H7 (cell line): ENCODE measurements around the gene CPN2. TPM values are rescaled to one million over a fixed set of nuclear protein-coding genes. Genes with fewer than 3 reads are reported as not detected.

ENCODE experiments used
- DNase-seq: peaks from one replicate; pipeline ENCODE4 v3.0.0; 2012
- H3K27me3 ChIP-seq: 2 replicates; pipeline ENCODE4 v1.6.0; 2011; ENCODE audit warnings: mild to moderate bottlenecking, low read length; ENCODE audit not compliant: control insufficient read depth, insufficient read depth
- H3K36me3 ChIP-seq: replicated peaks from 2 replicates; pipeline ENCODE4 v1.5.1; 2011; ENCODE audit warnings: low read length; ENCODE audit not compliant: control insufficient read depth, insufficient read depth
- H3K4me3 ChIP-seq: 2 replicates; pipeline ENCODE4 v1.5.1; 2011; ENCODE audit warnings: low read depth, mild to moderate bottlenecking, control low read depth, low read length, moderate library complexity; ENCODE audit not compliant: insufficient read depth
- total RNA-seq: library from RNA; depleted of rRNA; stranded (reverse); fragments of >200 nt; shearing (Covaris generic); gene quantifications from 2 replicates; pipeline ENCODE4 v1.2.3, GENCODE V29; 2014; rRNA removed

The CPN2 gene, protein sequence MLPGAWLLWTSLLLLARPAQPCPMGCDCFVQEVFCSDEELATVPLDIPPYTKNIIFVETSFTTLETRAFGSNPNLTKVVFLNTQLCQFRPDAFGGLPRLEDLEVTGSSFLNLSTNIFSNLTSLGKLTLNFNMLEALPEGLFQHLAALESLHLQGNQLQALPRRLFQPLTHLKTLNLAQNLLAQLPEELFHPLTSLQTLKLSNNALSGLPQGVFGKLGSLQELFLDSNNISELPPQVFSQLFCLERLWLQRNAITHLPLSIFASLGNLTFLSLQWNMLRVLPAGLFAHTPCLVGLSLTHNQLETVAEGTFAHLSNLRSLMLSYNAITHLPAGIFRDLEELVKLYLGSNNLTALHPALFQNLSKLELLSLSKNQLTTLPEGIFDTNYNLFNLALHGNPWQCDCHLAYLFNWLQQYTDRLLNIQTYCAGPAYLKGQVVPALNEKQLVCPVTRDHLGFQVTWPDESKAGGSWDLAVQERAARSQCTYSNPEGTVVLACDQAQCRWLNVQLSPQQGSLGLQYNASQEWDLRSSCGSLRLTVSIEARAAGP
- total RNA-seq, result 0.21 TPM in 1 of 2 replicates, not detected in the other

DNA sequence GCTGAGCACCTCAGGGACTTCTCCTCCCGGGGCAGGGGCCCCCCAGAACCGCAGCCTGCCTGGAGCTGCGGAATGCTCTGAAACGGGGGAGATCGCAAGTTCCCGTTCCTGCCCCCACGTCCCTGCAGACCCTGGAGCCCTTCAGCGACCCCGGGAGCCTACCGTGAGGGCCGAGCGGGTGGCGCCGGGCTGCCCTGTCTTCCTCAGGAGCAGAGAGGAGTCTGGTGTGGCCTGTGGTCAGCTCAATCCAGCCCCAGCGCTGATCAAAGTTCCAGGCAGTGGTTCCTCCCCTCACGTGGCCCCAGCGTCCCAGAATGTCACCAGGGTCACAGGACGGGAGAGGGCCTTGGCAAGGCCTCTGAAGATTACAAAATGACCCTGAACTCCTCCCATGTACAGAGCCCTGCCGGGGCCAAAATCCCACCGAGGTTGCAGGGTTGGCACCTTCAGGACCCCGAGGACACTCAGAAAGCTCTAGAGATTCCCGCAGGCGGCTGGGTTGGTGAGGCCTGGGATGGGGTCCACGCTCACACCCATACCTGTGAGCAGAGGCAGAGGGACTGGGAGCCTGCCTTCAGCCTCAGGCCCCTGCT lies at the start of gene CPN2:
CPN2 (minus strand) TSS at position 249 of the 593 bp plus-strand sequence. CDS start 8,626 bp downstream, outside the sequence.
- DNase-seq, result no peak
- H3K27me3 ChIP-seq, result no peaks in the 10 kb centered on the region
- H3K36me3 ChIP-seq, result no peaks in the 10 kb centered on the region
- H3K4me3 ChIP-seq, result no peak within 1 kb of the TSS

DNA sequence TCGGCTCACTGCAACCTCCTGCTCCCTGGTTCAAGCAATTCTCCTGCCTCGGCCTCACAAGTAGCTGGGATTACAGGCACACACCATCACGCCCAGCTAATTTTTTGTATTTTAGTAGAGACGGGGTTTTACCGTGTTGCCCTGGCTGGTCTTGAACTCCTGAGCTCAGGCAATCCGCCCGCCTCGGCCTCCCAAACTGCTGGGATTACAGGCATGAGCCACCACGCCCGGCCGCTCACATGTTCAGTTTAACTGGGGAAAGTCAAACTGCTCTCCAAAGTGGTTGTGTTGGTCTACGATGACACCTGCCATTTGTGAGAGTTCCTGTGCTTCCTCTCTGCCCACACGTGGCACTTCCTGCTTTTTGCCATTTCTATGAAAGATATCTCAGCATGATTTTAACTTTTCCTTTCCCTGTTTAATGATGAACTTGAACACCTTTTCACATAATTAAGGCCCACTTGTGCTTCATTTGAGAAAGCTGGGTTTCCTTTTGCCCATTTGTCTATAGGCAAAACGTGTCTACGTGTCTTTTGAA lies 48.8 kb upstream of the CPN2 start:
- Histone ChIP-seq H3K27me3 (peaks cover 6% of the 10 kb centered on the region; the same call in 1 of the 2 replicates), H3K4me3 (no peak overlapping the region), H3K36me3 (no peaks in the 10 kb centered on the region)
- DNase-seq, result no peak

DNA sequence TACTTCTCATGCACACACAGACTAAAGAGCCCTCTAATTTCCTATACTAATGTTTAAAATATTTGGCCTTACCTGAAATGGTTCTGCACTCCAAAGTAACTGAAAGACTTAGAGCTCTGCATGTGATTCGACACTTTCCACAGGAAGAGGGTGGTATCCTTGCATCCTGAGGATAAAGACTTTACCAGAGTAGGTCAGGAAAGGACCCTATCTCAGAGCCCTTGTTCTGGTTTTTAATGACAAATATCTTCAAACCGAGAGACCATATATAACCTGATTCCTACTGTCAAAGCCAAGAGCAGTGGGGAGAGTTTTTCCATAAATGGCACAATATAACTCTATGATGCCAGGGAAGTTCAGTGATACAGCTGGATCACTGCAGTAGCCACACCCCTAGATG lies 48.0 kb upstream of the CPN2 start, which contains the start of gene GP5:
GP5 (minus strand) TSS at position 101 of the 400 bp plus-strand sequence. CDS start 984 bp downstream, outside the sequence.
- DNase-seq, result no peak
- Histone ChIP-seq H3K36me3 (no peaks in the 10 kb centered on the region), H3K27me3 (peaks cover 6% of the 10 kb centered on the region; the same call in 1 of the 2 replicates), H3K4me3 (no peak within 1 kb of the TSS)

DNA sequence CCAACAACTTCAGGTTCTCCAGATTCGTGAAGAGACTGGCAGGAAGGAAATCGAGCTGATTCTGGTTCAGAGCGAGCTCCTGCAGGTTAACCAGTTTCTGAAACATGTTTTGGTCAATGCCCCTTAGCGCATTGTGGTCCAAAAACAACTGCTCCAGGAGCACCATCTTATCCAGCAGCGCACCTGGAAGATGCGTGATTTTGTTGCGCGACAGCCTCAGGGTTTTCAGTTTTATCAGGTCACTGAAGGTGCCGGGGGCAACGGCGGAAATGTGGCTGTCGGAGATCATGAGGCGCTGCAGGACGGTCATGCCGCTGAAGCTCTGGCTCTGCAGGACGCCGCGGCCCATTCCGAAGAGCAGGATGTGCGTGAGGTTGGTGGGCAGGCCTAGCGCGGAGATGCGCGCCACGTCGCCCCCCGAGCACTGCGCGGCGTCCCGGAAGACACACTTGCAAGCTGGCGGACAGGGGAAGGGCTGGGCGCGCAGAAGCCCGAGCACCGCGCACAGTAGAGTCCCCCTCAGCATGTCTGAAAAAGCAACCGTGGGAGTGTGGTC lies 46.7 kb upstream of the CPN2 start:
- H3K27me3 ChIP-seq, result peaks cover 6% of the 10 kb centered on the region; the same call in 1 of the 2 replicates
- DNase-seq, result peak; percentile 36
- H3K4me3 ChIP-seq, result no peak overlapping the region
- no peaks in the 10 kb centered on the region for H3K36me3 ChIP-seq

DNA sequence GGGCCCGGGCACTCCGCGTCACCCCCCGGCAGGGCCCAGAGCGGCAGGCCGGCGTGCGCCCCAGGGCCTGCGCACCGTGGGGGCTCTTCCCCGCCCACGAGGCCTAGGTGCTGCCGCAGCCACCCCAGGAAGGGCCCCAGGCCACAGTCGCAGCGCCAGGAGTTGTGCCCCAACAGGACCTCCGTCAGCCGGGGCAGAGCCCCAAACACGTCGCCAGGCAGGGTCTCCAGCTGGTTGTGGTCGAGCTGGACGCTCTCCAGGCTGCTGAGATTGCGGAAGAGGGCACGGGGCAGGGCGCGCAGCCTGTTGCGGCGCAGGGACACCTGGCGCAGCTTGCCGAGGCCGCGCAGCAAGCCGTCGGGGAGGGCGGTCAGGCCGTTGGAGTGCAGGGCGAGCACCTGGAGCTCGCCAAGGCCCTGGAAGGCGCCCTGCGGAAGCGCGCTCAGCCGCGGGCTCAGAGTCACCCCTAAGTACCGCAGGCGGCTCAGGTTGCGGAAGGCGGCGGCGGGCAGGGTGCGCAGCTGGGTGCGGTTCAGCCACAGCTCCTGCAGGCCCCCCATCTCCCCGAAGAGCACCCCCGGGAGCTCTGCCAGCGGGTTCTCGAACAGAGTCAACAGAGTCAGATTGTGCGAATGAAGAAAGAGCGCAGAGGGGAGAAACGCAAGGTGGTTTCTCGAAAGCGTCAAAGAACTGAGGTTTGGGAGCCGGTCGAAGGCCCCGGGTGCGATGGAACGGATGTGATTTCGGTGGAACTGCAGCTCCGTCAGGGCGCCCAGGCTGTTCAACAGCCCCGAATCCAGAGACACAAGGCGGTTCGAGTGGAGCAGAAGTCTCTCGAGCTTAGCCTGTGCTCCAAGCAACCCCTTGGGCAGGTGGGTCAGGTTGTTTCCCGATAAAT lies 46.0 kb upstream of the CPN2 start:
- peak overlapping the region; percentile 19; the same call in 1 of the 2 replicates for H3K4me3 ChIP-seq
- no peaks in the 10 kb centered on the region for H3K36me3 ChIP-seq
- peak; percentile 72 for DNase-seq
- H3K27me3 ChIP-seq, result peaks cover 6% of the 10 kb centered on the region; the same call in 1 of the 2 replicates

DNA sequence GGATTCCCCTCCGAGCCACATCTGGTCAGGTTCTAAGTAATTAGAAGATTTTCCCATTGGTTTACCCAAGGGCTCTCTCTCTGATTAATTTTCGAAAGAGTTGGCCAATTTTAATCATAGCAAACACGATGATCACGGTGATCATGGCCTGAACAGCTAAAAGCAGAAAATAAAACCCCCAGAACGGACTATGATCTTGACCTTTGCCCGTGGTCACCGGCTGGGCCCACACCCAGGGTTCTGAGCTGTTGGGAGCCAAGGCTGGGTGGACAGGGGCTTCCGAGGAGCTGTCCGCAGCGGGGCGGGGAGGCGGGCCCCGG lies 45.4 kb upstream of the CPN2 start:
- H3K4me3 ChIP-seq, result no peak overlapping the region
- H3K36me3 ChIP-seq, result no peaks in the 10 kb centered on the region
- peaks cover 6% of the 10 kb centered on the region; the same call in 1 of the 2 replicates for H3K27me3 ChIP-seq
- DNase-seq, result no peak

DNA sequence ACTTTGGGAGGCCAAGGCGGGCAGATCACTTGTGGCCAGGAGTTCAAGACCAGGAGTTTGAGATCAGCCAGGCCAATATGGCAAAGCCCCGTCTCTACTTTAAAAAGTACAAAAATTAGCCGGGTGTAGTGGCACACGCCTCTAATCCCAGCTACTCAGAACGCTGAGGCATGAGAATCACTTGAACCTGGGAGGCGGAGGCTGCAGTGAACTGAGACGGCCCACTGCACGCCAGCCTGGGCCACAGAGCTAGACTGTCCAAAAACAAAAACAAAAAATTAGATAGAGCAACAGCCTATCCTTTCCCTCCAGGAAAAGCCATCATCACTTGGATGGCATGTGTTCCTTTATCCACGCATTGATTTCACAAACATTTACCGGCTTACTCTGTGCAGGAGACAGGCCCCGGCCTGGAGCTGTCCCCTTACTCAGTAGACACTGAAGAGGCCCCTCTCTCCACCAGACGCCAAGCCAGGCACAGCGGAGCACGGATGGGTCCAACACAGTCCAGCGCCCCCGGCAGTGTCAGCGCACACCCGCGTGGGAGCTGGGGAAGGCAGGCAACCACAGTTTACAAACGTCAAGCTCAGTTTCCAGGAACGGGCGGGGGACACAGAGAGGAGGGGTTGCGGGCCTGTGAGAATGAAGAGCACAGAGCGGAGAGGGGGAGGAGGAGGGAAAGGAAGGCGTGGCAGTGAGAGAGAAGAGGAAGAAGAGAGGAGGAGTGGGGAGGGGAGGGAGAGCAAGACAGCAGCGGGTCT lies 44.8 kb upstream of the CPN2 start:
- H3K27me3 ChIP-seq, result peaks cover 6% of the 10 kb centered on the region; the same call in 1 of the 2 replicates
- no peaks in the 10 kb centered on the region for H3K36me3 ChIP-seq
- peak; percentile 87 for DNase-seq
- H3K4me3 ChIP-seq, result no peak overlapping the region

DNA sequence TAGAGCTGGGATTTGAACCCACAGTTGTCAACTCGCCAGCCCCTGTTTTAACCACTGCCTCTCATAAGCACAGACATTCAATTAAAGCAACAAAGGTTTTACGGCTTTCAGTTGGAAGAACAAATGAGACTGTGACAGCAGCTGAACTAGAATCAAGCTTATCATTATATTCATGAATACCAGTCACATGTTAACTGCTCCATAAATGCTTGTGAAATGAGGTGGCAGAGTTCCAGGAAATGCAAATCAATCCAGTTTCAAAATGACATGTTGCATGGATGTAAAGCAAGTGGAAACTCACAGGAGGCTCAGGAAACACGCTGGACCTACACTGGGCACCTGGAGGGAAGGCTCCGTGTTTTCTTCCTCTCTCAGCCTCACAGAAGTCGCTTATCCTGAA lies 44.1 kb upstream of the CPN2 start:
- peaks cover 6% of the 10 kb centered on the region; the same call in 1 of the 2 replicates for H3K27me3 ChIP-seq
- no peaks in the 10 kb centered on the region for H3K36me3 ChIP-seq
- H3K4me3 ChIP-seq, result no peak overlapping the region
- no peak for DNase-seq

DNA sequence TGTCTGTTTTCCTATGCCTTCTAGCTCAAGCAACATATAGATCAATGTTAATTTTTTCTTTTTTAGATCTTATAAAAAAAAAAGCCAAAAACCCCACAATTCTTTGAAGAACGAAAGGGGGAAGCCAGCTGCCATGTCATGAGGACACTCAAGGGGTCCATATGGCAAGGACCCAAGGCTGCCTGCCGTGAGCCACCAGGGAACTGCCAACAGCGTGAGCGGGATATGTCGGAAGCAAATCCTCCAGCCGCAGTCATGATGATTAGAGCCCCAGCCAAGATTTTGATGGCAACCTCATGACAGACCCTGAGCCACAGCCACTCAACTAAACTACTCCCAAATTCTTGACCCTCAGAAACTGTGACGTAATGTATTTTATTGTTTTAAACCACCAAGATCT lies 41.4 kb upstream of the CPN2 start:
- Histone ChIP-seq H3K4me3 (no peak overlapping the region), H3K36me3 (no peaks in the 10 kb centered on the region), H3K27me3 (peaks cover 4% of the 10 kb centered on the region; the same call in 1 of the 2 replicates)
- DNase-seq, result no peak

DNA sequence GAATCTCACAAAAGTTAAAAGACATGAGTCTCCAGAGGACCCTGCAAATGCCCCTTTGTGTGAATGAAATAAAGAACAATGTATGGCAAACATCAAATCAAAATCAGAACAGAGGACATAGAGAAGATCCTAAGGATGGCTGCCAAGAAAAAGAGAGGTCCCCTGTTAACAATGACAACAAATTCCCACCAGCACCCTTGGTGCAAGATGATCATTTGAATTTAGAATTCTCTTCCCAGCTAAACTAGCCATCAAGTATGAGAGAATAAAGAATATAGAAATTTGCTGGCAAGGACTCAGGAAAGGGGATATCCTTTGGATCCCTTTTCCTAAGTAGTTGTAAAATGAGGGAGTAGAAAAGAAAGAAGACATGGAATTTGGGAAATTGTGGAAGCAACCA lies 39.7 kb upstream of the CPN2 start:
- Histone ChIP-seq H3K4me3 (no peak overlapping the region), H3K27me3 (no peaks in the 10 kb centered on the region), H3K36me3 (no peaks in the 10 kb centered on the region)
- DNase-seq, result no peak

DNA sequence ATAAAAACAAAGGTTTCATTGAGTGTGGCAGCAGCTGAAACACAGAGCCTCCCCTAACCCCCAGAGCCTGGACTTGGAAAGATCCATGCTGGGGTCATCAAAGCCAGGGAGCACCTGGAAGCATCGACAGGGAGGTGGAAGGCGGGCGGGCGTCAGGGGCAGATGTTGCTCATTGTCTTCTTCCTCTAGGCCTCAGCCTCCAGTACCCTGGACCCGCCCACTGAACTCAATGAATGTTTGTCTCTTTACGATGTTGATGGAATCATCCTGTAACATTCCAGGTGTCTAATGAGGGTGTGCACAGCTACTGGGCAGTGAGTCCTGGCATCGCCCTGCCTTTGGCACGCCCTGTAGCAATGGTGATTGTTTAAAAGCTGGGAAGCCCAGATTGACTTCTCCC lies 38.1 kb upstream of the CPN2 start:
- H3K27me3 ChIP-seq, result no peaks in the 10 kb centered on the region
- H3K4me3 ChIP-seq, result no peak overlapping the region
- DNase-seq, result peak; percentile 18
- H3K36me3 ChIP-seq, result no peaks in the 10 kb centered on the region

DNA sequence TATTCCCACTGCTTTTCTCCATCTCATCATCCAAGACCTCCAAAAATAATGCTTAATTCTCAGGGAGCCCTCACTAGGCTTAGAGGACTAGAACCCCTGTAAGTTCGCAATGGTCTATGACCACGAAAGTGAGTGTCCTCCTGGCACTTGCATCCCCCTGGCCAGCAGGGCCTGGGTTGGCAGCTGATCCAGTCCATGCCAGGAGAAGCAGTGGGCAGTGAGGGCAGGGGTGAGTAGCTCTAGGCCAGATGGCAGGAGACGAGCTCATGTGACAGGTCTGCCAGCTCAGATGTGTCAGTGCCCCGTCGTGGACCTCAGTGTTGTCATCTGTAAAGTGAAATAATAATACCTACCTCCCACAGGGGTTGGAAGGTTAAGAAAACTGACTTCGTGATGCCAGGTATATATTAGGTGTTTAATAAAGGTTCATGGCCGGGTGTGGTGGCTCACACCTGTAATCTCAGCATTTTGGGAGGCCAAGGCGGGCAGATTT lies 36.8 kb upstream of the CPN2 start:
- Histone ChIP-seq H3K4me3 (no peak overlapping the region), H3K36me3 (no peaks in the 10 kb centered on the region), H3K27me3 (no peaks in the 10 kb centered on the region)
- no peak for DNase-seq

DNA sequence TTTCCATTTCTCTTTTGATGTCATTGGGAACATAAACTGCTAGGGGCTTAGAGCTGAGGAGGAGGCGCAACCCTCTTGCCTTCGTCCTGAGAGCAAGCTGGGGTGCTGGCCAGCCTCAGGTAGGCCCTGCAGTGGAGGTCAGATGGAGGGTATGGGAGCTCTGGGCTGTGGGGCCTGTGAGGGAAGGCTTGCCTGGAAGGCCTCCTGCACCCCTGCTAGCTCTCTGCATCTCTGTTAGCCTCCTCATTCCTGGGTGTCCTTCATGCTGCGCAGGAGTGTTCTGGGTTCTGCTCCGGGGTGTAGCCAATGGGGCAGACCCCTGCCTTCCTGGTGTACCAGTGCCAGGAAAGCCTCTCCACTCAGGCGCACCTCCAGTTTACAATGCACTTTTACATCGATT lies 36.1 kb upstream of the CPN2 start:
- peak; percentile 5 for DNase-seq
- H3K4me3 ChIP-seq, result no peak overlapping the region
- H3K36me3 ChIP-seq, result no peaks in the 10 kb centered on the region
- no peaks in the 10 kb centered on the region for H3K27me3 ChIP-seq
